H1 (cell line): ENCODE results near the gene DCBLD1. TPM values are rescaled to one million over a fixed set of nuclear protein-coding genes. Genes with fewer than 3 reads are reported as not detected.

Experiments
- CBX5 ChIP-seq: fragments of 300-800, 300-1000 bp; sonication (generic); IDR thresholded peaks from 2 replicates; pipeline ENCODE4 v1.7.1; 2016; ENCODE audit warnings: antibody characterized with exemption, low read length, low read depth
- CHD2 ChIP-seq: IDR thresholded peaks from 2 replicates; pipeline ENCODE4 v1.6.1; 2012; ENCODE audit warnings: low read length, improper control_type of control experiment
- CTBP2 ChIP-seq: IDR thresholded peaks from 2 replicates; pipeline ENCODE4 v1.7.0; 2011; ENCODE audit warnings: borderline replicate concordance, mild to moderate bottlenecking, moderate library complexity, mixed read lengths, low read length; ENCODE audit not compliant: insufficient read depth, insufficient read length
- HDAC6 ChIP-seq: IDR thresholded peaks from one replicate; pipeline ENCODE4 v1.7.1; 2012; ENCODE audit warnings: low read depth, mild to moderate bottlenecking, inconsistent platforms, low read length, moderate library complexity
- NANOG ChIP-seq: IDR thresholded peaks from 2 replicates; pipeline ENCODE4 v1.6.1; 2011; ENCODE audit warnings: low read length, low read depth, mild to moderate bottlenecking, inconsistent platforms; ENCODE audit not compliant: insufficient read depth, poor library complexity, severe bottlenecking
- RNF2 ChIP-seq: fragments of 200-900, 300-1000 bp; sonication (generic); IDR thresholded peaks from 2 replicates; pipeline ENCODE4 v1.7.1; 2016; ENCODE audit warnings: borderline replicate concordance, low read depth, mild to moderate bottlenecking, antibody characterized with exemption, low read length; ENCODE audit not compliant: poor library complexity, severe bottlenecking; ENCODE audit errors: missing control alignments
- SIX5 ChIP-seq: IDR thresholded peaks from 2 replicates; pipeline ENCODE4 v1.6.1; 2011; ENCODE audit warnings: mild to moderate bottlenecking, low read depth, low read length
- SRF ChIP-seq: IDR thresholded peaks from 2 replicates; pipeline ENCODE4 v1.6.1; 2011; ENCODE audit warnings: mild to moderate bottlenecking, low read depth, low read length, moderate library complexity
- TEAD4 ChIP-seq: IDR thresholded peaks from 2 replicates; pipeline ENCODE4 v1.6.1; 2012; ENCODE audit warnings: low read depth, low read length, inconsistent platforms, mixed read lengths
- polyA plus RNA-seq, 7 experiments: library from polyadenylated mRNA; depleted of rRNA in 3 of 7; stranded (reverse) in 5 of 7; unstranded in 2 of 7; fragments of >200 nt in 5 of 7; fragments of 200-250 nt in 2 of 7; gene quantifications; 1 replicate in 5 of 7; 2 replicates in 1 of 7; 4 replicates in 1 of 7; pipeline versions ENCODE4 v1.2.1 to v1.2.3, GENCODE V29; 2011 to 2013; ENCODE audit warnings: missing spikeins in 2 of 7, mixed read lengths in 2 of 7
- total RNA-seq: library from RNA; stranded (reverse); fragmentation: NEBNext Ultra II Directional; extraction: Animal tissue kit (Norgen Biotek cat#: 25700); gene quantifications from 2 replicates; pipeline ENCODE4 v1.2.1, GENCODE V29; 2021

The DCBLD1 gene
- total and polyA plus RNA-seq, 2 of the 8 experiments (the other 6 are each of a cell fraction or from before 2014, with no cell fraction given) = 3.9 to 11.2 TPM

GRCh38 chr6:117483645-117484016 is 1.2 kb downstream of the DCBLD1 start (continued):
- TF ChIP-seq CHD2 (no peak), HDAC6 (no peak), CBX5 (no peak), SRF (no peak), RNF2 (no peak), TEAD4 (no peak), SIX5 (no peak), CTBP2 (no peak), NANOG (no peak)
